ENCODE measurements around the gene WDR81. TPM values are rescaled to one million over a fixed set of nuclear protein-coding genes. Genes with fewer than 3 reads are reported as not detected.

WDR81 gene
- total RNA-seq, 1 experiment from 2014 or later: 29.5 TPM

DNA sequence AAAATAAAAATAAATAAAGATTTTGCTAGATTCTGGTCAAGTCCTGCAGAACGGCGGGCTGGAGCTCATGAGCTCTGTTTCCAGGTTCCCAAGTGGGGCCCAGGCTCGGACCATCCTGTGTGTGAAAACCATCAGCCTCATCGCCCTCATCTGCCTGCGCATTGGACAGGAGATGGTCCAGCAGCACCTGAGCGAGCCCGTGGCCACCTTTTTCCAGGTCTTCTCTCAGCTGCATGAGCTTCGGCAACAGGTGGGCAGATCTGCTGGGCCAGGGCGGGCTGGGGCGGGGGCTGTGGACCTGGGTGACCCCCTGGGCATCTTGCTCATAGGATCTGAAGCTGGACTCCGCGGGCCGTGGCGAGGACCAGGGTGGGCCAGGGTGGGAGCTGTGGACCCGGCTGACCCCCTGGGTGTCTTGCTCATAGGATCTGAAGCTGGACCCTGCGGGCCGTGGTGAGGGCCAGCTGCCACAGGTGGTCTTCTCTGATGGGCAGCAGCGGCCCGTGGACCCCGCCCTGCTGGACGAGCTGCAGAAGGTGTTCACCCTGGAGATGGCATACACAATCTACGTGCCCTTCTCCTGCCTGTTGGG lies 7.8 kb downstream of the WDR81 start:
- H3K27me3 ChIP-seq (ENCODE audit: control insufficient read depth, insufficient read depth, low read length): no peaks in the 10 kb centered on the region
- H3K27ac ChIP-seq (ENCODE audit: low read length): no peak overlapping the region
- no peaks in the 10 kb centered on the region for H3K9me3 ChIP-seq (ENCODE audit: control insufficient read depth, insufficient read depth, low read depth, low read length)
- TF ChIP-seq POLR2AphosphoS5 (IDR thresholded peaks at IDR 0.05; ENCODE audit: low read depth, low read length) (no peak), TCF7L2 (IDR thresholded peaks at IDR 0.05; ENCODE audit: low read depth, low read length) (no peak), SIN3A (IDR thresholded peaks at IDR 0.05; ENCODE audit: borderline replicate concordance, insufficient read depth, low read depth, low read length) (no peak)
- TF ChIP-seq, protein P1, sequence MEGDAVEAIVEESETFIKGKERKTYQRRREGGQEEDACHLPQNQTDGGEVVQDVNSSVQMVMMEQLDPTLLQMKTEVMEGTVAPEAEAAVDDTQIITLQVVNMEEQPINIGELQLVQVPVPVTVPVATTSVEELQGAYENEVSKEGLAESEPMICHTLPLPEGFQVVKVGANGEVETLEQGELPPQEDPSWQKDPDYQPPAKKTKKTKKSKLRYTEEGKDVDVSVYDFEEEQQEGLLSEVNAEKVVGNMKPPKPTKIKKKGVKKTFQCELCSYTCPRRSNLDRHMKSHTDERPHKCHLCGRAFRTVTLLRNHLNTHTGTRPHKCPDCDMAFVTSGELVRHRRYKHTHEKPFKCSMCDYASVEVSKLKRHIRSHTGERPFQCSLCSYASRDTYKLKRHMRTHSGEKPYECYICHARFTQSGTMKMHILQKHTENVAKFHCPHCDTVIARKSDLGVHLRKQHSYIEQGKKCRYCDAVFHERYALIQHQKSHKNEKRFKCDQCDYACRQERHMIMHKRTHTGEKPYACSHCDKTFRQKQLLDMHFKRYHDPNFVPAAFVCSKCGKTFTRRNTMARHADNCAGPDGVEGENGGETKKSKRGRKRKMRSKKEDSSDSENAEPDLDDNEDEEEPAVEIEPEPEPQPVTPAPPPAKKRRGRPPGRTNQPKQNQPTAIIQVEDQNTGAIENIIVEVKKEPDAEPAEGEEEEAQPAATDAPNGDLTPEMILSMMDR (IDR thresholded peaks at IDR 0.05): no peak
- TF ChIP-seq, protein P2, sequence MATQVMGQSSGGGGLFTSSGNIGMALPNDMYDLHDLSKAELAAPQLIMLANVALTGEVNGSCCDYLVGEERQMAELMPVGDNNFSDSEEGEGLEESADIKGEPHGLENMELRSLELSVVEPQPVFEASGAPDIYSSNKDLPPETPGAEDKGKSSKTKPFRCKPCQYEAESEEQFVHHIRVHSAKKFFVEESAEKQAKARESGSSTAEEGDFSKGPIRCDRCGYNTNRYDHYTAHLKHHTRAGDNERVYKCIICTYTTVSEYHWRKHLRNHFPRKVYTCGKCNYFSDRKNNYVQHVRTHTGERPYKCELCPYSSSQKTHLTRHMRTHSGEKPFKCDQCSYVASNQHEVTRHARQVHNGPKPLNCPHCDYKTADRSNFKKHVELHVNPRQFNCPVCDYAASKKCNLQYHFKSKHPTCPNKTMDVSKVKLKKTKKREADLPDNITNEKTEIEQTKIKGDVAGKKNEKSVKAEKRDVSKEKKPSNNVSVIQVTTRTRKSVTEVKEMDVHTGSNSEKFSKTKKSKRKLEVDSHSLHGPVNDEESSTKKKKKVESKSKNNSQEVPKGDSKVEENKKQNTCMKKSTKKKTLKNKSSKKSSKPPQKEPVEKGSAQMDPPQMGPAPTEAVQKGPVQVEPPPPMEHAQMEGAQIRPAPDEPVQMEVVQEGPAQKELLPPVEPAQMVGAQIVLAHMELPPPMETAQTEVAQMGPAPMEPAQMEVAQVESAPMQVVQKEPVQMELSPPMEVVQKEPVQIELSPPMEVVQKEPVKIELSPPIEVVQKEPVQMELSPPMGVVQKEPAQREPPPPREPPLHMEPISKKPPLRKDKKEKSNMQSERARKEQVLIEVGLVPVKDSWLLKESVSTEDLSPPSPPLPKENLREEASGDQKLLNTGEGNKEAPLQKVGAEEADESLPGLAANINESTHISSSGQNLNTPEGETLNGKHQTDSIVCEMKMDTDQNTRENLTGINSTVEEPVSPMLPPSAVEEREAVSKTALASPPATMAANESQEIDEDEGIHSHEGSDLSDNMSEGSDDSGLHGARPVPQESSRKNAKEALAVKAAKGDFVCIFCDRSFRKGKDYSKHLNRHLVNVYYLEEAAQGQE (IDR thresholded peaks at IDR 0.05; ENCODE audit: insufficient read depth in 1 of 2, low read depth in 2 of 2, low read length in 1 of 2): no peak
- BruUV-seq (replicated peaks): no TSS peak
- H3K4me1 ChIP-seq (ENCODE audit: control insufficient read depth, insufficient read depth, low read length): peaks cover 12% of the 10 kb centered on the region
- POLR2A ChIA-PET: no interaction called here
- DNase-seq (ENCODE audit: low read depth, low spot score): no peak
- ATAC-seq: no peak
- in situ Hi-C loops (cut with HindIII; ENCODE audit: low pct_unique_long_range_greater_than_20kb, low sequenced_read_pairs) (no loop called here), intact Hi-C loops (cut with micrococcal nuclease; ENCODE audit: unreplicated experiment) (no loop called here)
- H3K4me3 ChIP-seq (ENCODE audit: low read depth in 2 of 2, low read length in 2 of 2): no peak overlapping the region
- H3K36me3 ChIP-seq (ENCODE audit: control insufficient read depth, insufficient read depth, low read length): no peaks in the 10 kb centered on the region
- CTCF ChIA-PET: no interaction called here

DNA sequence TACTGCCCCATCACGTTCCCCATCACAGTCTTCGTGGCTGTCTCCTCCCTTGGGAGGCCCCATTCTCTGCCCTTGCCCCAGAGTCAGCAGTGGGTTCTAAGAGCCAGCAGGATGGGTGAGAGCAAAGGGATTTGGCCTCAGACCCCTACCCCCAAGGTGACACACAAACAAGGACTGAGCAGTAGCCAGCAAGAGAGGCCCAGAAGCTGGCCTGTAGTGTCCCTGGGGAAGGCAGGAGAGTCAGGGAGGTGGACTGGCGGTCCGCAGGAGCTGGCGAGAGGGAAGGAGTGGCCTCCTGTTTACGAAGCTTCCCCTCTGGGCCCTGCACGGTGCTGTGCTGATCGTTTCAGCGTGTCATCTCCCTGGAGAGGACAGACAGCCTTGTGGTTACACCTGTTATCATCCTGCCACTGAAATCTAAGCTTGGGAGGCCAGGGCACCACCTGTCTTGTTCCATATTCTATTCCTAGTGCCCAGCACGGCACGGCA lies 8.4 kb downstream of the WDR81 start:
- H3K4me3 ChIP-seq (ENCODE audit: low read depth in 2 of 2, low read length in 2 of 2): no peak overlapping the region
- ATAC-seq (no peak), DNase-seq (ENCODE audit: low read depth, low spot score) (no peak)
- no peak overlapping the region for H3K27ac ChIP-seq (ENCODE audit: low read length)
- peaks cover 12% of the 10 kb centered on the region for H3K4me1 ChIP-seq (ENCODE audit: control insufficient read depth, insufficient read depth, low read length)
- no peaks in the 10 kb centered on the region for H3K27me3 ChIP-seq (ENCODE audit: control insufficient read depth, insufficient read depth, low read length)
- intact Hi-C loops (cut with micrococcal nuclease; ENCODE audit: unreplicated experiment) (no loop called here), in situ Hi-C loops (cut with HindIII; ENCODE audit: low pct_unique_long_range_greater_than_20kb, low sequenced_read_pairs) (no loop called here)
- H3K9me3 ChIP-seq (ENCODE audit: control insufficient read depth, insufficient read depth, low read depth, low read length): no peaks in the 10 kb centered on the region
- BruUV-seq (replicated peaks): no TSS peak
- POLR2A ChIA-PET: no interaction called here
- H3K36me3 ChIP-seq (ENCODE audit: control insufficient read depth, insufficient read depth, low read length): no peaks in the 10 kb centered on the region
- TF ChIP-seq, protein P1 (IDR thresholded peaks at IDR 0.05): no peak
- no peak for TF ChIP-seq TCF7L2 (IDR thresholded peaks at IDR 0.05; ENCODE audit: low read depth, low read length)
- CTCF ChIA-PET: no interaction called here

All from Panc1 (cell line).